OCI-M2 (cell line): Measurements from ENCODE around the gene GSK3B.
"Not testable (repeated sequence)": the region's sequence is repeated elsewhere in the genome, so short reads cannot be mapped to it uniquely, and the experiment has no call there.

Experiments
- DNase-seq: peaks from one replicate; lab custom pipeline; 2025; ENCODE audit not compliant: unreplicated experiment; lab: John Stamatoyannopoulos, UW

Gene GSK3B

GRCh38 chr3:120057626-120058025 lies 36.6 kb downstream of the GSK3B start:
- DNase-seq = no peak

GRCh38 chr3:120057029-120057428 lies 37.2 kb downstream of the GSK3B start:
- DNase-seq = no peak

GRCh38 chr3:120053647-120054046 lies 40.6 kb downstream of the GSK3B start:
- DNase-seq = not testable (repeated sequence)

- DNase-seq = no peak
Measured at GRCh38 chr3:120052677-120053076, 41.6 kb downstream of the GSK3B start.

- no peak for DNase-seq
Measured at GRCh38 chr3:120052225-120052624, 42.0 kb downstream of the GSK3B start.

GRCh38 chr3:120051570-120051969 lies 42.7 kb downstream of the GSK3B start:
- DNase-seq = not testable (repeated sequence)

- no peak for DNase-seq
Measured at GRCh38 chr3:120049881-120050539, 44.2 kb downstream of the GSK3B start.

- no peak for DNase-seq
Measured at GRCh38 chr3:120049072-120049471, 45.2 kb downstream of the GSK3B start.

DNA sequence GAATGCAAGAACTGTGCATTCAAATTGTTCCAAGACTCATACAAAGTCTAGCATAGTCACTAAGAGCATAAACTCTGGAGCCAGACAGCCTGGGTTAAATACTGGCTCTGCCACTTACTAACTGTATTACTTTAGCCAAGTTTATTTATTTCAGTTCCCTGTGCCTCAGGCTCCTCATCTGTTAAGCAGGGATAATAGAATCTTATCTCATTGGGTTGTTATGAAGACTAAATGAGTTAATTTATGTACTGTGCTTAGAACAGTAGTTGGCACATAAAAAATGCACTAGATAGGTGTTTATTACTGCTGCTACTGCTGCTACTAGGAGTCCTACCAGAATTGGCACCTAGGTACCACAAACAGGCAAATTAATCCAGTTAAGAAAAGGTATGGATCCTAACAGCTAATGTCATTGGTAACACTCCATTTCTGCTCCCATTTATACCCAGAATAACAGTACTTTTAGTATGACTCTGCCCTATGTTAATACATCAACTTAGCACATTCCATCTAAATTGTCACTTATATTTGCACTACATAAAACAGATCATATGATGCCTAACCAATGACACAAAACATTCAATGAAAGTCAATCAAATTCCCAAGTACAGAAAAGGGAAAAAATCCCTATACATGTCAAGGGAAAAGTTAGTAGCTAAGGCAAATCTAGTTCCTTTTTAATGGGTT lies 45.7 kb downstream of the GSK3B start:
- DNase-seq = no peak

DNA sequence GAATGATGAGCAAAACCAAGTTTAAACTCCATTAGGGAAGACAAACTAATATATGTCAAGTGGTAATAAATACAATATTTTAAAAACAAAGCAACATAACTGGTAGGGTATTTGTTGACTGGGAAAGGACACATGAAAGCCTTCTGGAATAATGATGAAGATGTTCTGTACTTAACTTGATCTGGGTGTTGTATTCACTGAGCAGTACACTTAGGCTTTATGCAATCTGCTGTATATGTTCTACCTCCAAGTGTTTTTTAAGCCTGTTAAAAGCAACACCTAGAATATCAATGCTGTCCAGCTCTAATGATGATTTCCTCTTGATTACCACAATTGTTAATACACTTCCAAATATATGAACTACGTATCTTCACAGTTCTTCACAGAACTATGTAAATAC lies 46.6 kb downstream of the GSK3B start:
- no peak for DNase-seq

- no peak for DNase-seq
Measured at GRCh38 chr3:120040813-120041377, 53.4 kb downstream of the GSK3B start.

- no peak for DNase-seq
Measured at GRCh38 chr3:120039642-120040610, 54.3 kb downstream of the GSK3B start.

- DNase-seq = no peak
Measured at GRCh38 chr3:120033596-120033995, 60.7 kb downstream of the GSK3B start.

- DNase-seq = no peak
Measured at GRCh38 chr3:120031561-120031960, 62.7 kb downstream of the GSK3B start.

DNA sequence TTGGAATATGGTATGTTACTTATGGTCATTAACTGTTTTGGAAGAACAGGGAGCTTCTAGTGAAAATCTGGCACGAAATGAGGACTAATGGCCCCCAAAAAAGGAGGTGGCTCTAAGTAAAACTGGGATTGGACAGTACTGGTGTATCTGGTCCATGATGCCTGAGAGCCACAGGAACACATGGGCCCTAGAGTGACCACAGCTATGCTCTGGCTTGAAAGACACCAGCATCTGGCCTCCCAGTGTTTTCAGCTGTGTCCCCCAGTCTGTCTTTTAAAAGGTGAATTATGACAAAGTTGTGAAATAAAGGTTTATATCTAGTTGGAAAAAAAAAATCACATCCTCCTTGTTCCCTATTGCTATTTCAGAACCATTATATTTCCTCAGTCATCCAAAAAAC lies 64.5 kb downstream of the GSK3B start:
- DNase-seq = no peak

GRCh38 chr3:120028271-120029047 lies 65.8 kb downstream of the GSK3B start:
- DNase-seq = no peak

DNA sequence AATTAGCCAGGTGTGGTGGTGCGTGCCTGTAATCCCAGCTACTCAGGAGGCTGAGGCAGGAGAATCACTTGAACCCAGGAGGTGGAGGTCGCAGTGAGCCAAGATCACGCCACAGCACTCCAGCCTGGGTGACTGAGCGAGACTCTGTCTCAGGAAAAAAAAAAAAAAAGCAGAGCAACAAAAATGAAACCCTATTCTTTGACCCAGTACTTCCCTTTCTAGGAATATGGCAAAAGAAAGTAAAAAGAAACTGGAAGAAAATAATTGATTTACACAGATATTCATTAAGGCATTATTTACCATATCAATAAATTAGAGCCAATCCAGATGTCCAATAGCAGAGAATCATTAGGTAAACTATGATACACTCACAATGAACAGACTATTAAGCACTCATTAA lies 67.0 kb downstream of the GSK3B start:
- DNase-seq = no peak

GRCh38 chr3:120025520-120025919 lies 68.7 kb downstream of the GSK3B start:
- DNase-seq = no peak

GRCh38 chr3:120024103-120024502 lies 70.1 kb downstream of the GSK3B start:
- no peak for DNase-seq

DNA sequence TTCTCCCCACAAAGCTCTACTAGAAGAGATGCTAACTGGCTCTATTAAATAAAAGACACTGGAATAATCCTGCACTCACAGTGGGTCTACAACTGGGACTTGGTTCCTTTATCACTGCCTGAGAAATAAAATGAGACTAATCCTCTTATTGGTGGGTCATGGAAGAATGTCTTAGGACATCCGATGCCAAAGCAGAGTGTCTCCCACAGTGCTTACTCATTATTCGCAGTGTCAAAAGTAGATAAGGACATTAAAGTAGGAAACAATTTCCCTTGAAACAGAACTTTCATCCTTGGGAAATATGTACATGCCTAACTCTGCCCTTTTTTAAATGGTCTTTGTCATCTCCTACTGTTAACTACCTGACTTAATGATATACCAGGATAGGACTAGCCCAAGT lies 71.5 kb downstream of the GSK3B start:
- DNase-seq = no peak

GRCh38 chr3:120021523-120021922 lies 72.7 kb downstream of the GSK3B start:
- DNase-seq = no peak
